Mesendoderm (in vitro differentiated cells): ENCODE results near the gene SEC14L1.

ENCODE experiments used
- DNase-seq: peaks from one replicate; pipeline ENCODE4 v3.0.0; 2013
- H2AK5ac ChIP-seq: 2 replicates; pipeline ENCODE4 v1.6.1; 2013; ENCODE audit warnings: low read length, inconsistent platforms
- H2BK120ac ChIP-seq: 2 replicates; pipeline ENCODE4 v1.6.1; 2013; ENCODE audit warnings: low read depth, mild to moderate bottlenecking, low read length, moderate library complexity, mixed read lengths
- H2BK15ac ChIP-seq: replicated peaks from 2 replicates; pipeline ENCODE4 v1.6.1; 2013; ENCODE audit warnings: low read depth, mild to moderate bottlenecking, moderate library complexity
- H2BK5ac ChIP-seq: 2 replicates; pipeline ENCODE4 v1.6.1; 2013; ENCODE audit warnings: low read length, inconsistent platforms
- H3K18ac ChIP-seq: 2 replicates; pipeline ENCODE4 v1.6.1; 2013; ENCODE audit warnings: mild to moderate bottlenecking, low read length, mixed read lengths
- H3K23ac ChIP-seq: one replicate; pipeline ENCODE4 v1.6.1; 2013; ENCODE audit warnings: low read length
- H3K27ac ChIP-seq: 2 replicates; pipeline ENCODE4 v1.5.1; 2013; ENCODE audit warnings: low read depth, mild to moderate bottlenecking, inconsistent platforms, low read length, moderate library complexity
- H3K27me3 ChIP-seq: 2 replicates; pipeline ENCODE4 v1.6.1; 2013; ENCODE audit warnings: low read length, control low read depth, mild to moderate bottlenecking, inconsistent platforms; ENCODE audit not compliant: insufficient read depth, poor library complexity
- H3K36me3 ChIP-seq: 2 replicates; pipeline ENCODE4 v1.6.1; 2013; ENCODE audit warnings: low read length, inconsistent platforms; ENCODE audit not compliant: control insufficient read depth, insufficient read depth
- H3K4ac ChIP-seq: one replicate; pipeline ENCODE4 v1.6.1; 2013; ENCODE audit warnings: low read depth, mild to moderate bottlenecking, low read length, moderate library complexity
- H3K4me1 ChIP-seq: 2 replicates; pipeline ENCODE4 v1.6.1; 2013; ENCODE audit warnings: low read depth, low read length, inconsistent platforms; ENCODE audit not compliant: control insufficient read depth
- H3K4me2 ChIP-seq: 2 replicates; pipeline ENCODE4 v1.6.1; 2013; ENCODE audit warnings: low read length
- H3K4me3 ChIP-seq: 2 replicates; pipeline ENCODE4 v1.5.1; 2013; ENCODE audit warnings: mild to moderate bottlenecking, low read length
- H3K56ac ChIP-seq: one replicate; pipeline ENCODE4 v1.6.1; 2013; ENCODE audit warnings: low read length
- H3K79me1 ChIP-seq: 2 replicates; pipeline ENCODE4 v1.6.1; 2013; ENCODE audit warnings: low read length, inconsistent platforms
- H3K79me2 ChIP-seq: 2 replicates; pipeline ENCODE4 v1.6.1; 2013; ENCODE audit warnings: mild to moderate bottlenecking, low read length; ENCODE audit not compliant: control insufficient read depth, insufficient read depth
- H3K9ac ChIP-seq: 2 replicates; pipeline ENCODE4 v1.6.1; 2013; ENCODE audit warnings: low read length, inconsistent platforms
- H4K5ac ChIP-seq: one replicate; pipeline ENCODE4 v1.6.1; 2013; ENCODE audit warnings: low read length
- H4K8ac ChIP-seq: one replicate; pipeline ENCODE4 v1.6.1; 2013; ENCODE audit warnings: low read depth, mild to moderate bottlenecking, control low read depth, low read length, moderate library complexity
- WGBS: extraction: QIAGEN DNeasy Blood & Tissue Kit; methylation state at CpG from one replicate; pipeline ENCODE4 v1.1.7; 2013; ENCODE audit warnings: low lambda C conversion rate, missing lambda C conversion rate; ENCODE audit not compliant: insufficient coverage; ENCODE audit errors: extremely low coverage; 5-methylcytosine and 5-hydroxymethylcytosine counted together

Gene SEC14L1

GRCh38 chr17:77185137-77185536, 44.4 kb downstream of the SEC14L1 start:
- H3K27me3 ChIP-seq, result no peaks in the 10 kb centered on the region
- no peaks in the 10 kb centered on the region for H3K36me3 ChIP-seq
- no CpG with 5 or more reads among the region's 7 CpGs for WGBS
- H3K79me1 ChIP-seq, result peaks cover 6% of the 10 kb centered on the region
- H2BK5ac ChIP-seq, result no peak overlapping the region
- no peak overlapping the region for H2BK15ac ChIP-seq
- H4K5ac ChIP-seq, result no peak overlapping the region
- no peak overlapping the region for H3K4me3 ChIP-seq
- H3K27ac ChIP-seq, result no peak overlapping the region
- no peak overlapping the region for H3K4ac ChIP-seq
- no peak for DNase-seq
- H2AK5ac ChIP-seq, result no peak overlapping the region
- no peaks in the 10 kb centered on the region for H3K4me1 ChIP-seq
- H3K23ac ChIP-seq, result no peak overlapping the region
- H4K8ac ChIP-seq, result no peak overlapping the region
- H2BK120ac ChIP-seq, result no peak overlapping the region
- no peak overlapping the region for H3K9ac ChIP-seq
- no peak overlapping the region for H3K56ac ChIP-seq
- no peak overlapping the region for H3K18ac ChIP-seq
- H3K79me2 ChIP-seq, result no peaks in the 10 kb centered on the region
- no peak overlapping the region for H3K4me2 ChIP-seq

GRCh38 chr17:77186141-77186604, 45.4 kb downstream of the SEC14L1 start:
- Histone ChIP-seq H3K27me3 (no peaks in the 10 kb centered on the region), H3K27ac (no peak overlapping the region)
- WGBS, result no CpG with 5 or more reads among the region's 13 CpGs

DNA sequence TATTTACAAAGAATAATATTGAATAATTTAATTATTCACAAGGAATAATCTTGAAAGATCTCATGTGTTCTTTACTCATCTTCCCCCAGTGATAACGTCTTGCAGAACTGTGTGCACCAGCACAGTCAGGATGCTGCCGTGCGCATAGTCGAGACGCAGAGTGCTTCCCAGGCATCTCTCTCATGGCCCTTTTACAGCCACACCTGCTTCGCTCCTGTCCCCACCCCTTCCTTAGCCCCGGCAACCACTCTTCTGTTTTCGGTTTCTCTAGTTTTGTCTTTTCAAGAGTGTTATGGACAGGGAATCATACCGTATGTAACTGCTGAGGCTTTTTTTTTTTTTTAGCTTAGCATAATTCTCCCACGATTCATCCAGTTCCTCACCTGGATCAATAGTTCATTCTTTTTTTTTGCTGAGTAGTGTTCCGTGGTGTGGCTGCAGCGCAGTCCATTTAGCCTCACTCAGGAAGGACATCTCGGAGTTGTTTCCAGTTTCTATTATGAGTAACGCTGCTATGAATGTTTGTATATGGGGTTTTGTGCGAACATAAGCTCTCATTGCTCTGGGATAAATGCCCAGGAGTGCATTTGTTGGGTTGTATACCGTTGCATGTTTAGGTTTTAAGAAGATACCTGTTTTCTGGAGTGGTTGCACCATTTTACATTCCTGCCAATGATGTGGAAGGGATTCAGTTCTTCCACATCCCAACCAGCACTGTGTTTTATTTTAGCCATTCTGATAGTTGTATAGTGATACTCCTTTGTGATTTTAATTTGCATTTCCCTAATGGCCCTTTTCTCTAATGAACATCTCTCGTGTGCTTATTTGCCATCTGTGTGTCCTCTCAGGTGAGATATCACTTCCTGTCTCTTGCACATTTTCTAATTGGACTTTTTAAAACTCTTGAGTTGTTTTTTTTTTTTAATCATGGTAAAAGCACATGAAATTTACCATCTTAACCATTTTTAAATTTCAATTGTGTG, 47.6 kb downstream of the SEC14L1 start:
- no peaks in the 10 kb centered on the region for H3K27me3 ChIP-seq
- no peak overlapping the region for H4K8ac ChIP-seq
- no peak for DNase-seq
- H4K5ac ChIP-seq, result no peak overlapping the region
- H3K79me1 ChIP-seq, result peaks cover 4% of the 10 kb centered on the region
- no peaks in the 10 kb centered on the region for H3K79me2 ChIP-seq
- no peak overlapping the region for H3K9ac ChIP-seq
- no peak overlapping the region for H3K4ac ChIP-seq
- H2BK15ac ChIP-seq, result no peak overlapping the region
- H3K36me3 ChIP-seq, result peaks cover 2% of the 10 kb centered on the region
- H3K56ac ChIP-seq, result no peak overlapping the region
- H2BK120ac ChIP-seq, result no peak overlapping the region
- no peak overlapping the region for H2AK5ac ChIP-seq
- WGBS, result no CpG with 5 or more reads among the region's 17 CpGs
- no peak overlapping the region for H3K18ac ChIP-seq
- no peak overlapping the region for H3K4me2 ChIP-seq
- no peak overlapping the region for H3K4me3 ChIP-seq
- H3K27ac ChIP-seq, result no peak overlapping the region
- no peak overlapping the region for H2BK5ac ChIP-seq
- H3K4me1 ChIP-seq, result no peaks in the 10 kb centered on the region
- no peak overlapping the region for H3K23ac ChIP-seq

More at GRCh38 chr17:77186141-77186604, 45.4 kb downstream of the SEC14L1 start:
- no peak overlapping the region for H2AK5ac ChIP-seq
- H2BK15ac ChIP-seq, result no peak overlapping the region
- no peak overlapping the region for H3K4ac ChIP-seq
- no peak overlapping the region for H2BK5ac ChIP-seq
- H3K79me2 ChIP-seq, result no peaks in the 10 kb centered on the region
- H3K4me3 ChIP-seq, result no peak overlapping the region
- no peak overlapping the region for H3K4me2 ChIP-seq
- no peak overlapping the region for H3K18ac ChIP-seq
- no peak overlapping the region for H4K5ac ChIP-seq
- H3K23ac ChIP-seq, result no peak overlapping the region
- H3K9ac ChIP-seq, result no peak overlapping the region
- no peak overlapping the region for H4K8ac ChIP-seq
- no peak for DNase-seq
- H2BK120ac ChIP-seq, result no peak overlapping the region
- peaks cover under 1% of the 10 kb centered on the region for H3K36me3 ChIP-seq
- no peaks in the 10 kb centered on the region for H3K4me1 ChIP-seq
- no peak overlapping the region for H3K56ac ChIP-seq
- H3K79me1 ChIP-seq, result peaks cover 4% of the 10 kb centered on the region

- no peaks in the 10 kb centered on the region for H3K27me3 ChIP-seq
- H3K23ac ChIP-seq, result no peak overlapping the region
- no peak overlapping the region for H2BK120ac ChIP-seq
- no CpG with 5 or more reads among the region's 2 CpGs for WGBS
- DNase-seq, result no peak
- H4K8ac ChIP-seq, result no peak overlapping the region
- no peak overlapping the region for H3K18ac ChIP-seq
- no peak overlapping the region for H4K5ac ChIP-seq
- H3K79me2 ChIP-seq, result no peaks in the 10 kb centered on the region
- H3K79me1 ChIP-seq, result peaks cover 4% of the 10 kb centered on the region
- no peak overlapping the region for H3K4me3 ChIP-seq
- no peaks in the 10 kb centered on the region for H3K4me1 ChIP-seq
- no peak overlapping the region for H3K27ac ChIP-seq
- no peak overlapping the region for H2AK5ac ChIP-seq
- peaks cover 3% of the 10 kb centered on the region for H3K36me3 ChIP-seq
- no peak overlapping the region for H3K56ac ChIP-seq
- H2BK15ac ChIP-seq, result no peak overlapping the region
- H3K9ac ChIP-seq, result no peak overlapping the region
- no peak overlapping the region for H3K4me2 ChIP-seq
- H3K4ac ChIP-seq, result no peak overlapping the region
- H2BK5ac ChIP-seq, result no peak overlapping the region
Observed at GRCh38 chr17:77189148-77189547, 48.4 kb downstream of the SEC14L1 start.

DNA sequence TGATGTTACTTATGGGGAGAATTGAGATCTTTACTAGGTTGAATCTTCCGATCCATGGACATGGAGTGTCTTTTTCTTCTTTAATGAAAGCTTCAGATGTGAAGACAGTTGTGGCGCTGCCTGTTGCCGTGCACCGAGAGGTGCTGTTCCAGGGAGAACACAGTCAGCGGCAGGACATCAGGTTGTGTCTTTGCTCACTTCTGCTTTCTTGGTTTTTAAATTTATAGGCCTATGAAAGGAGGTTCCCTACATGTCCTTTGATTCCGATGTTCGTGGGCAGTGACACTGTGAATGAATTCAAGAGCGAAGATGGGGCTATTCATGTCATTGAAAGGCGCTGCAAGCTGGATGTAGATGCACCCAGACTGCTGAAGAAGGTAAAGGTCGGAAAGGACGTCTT, 49.8 kb downstream of the SEC14L1 start:
- H3K4me2 ChIP-seq, result no peak overlapping the region

More for the DNA sequence above, 49.8 kb downstream of the SEC14L1 start:
- Histone ChIP-seq H4K8ac (no peak overlapping the region), H3K27me3 (no peaks in the 10 kb centered on the region), H2BK5ac (no peak overlapping the region), H2AK5ac (no peak overlapping the region), H4K5ac (no peak overlapping the region), H3K36me3 (peaks cover 3% of the 10 kb centered on the region), H3K4ac (no peak overlapping the region), H3K9ac (no peak overlapping the region), H3K79me2 (no peaks in the 10 kb centered on the region), H2BK120ac (no peak overlapping the region), H3K4me3 (no peak overlapping the region), H3K56ac (no peak overlapping the region), H3K18ac (no peak overlapping the region), H3K4me1 (no peaks in the 10 kb centered on the region), H3K23ac (no peak overlapping the region), H3K79me1 (peaks cover 4% of the 10 kb centered on the region), H2BK15ac (no peak overlapping the region), H3K27ac (no peak overlapping the region)
- no peak for DNase-seq
- WGBS, result no CpG with 5 or more reads among the region's 11 CpGs
